GM20000 (cell line): Measurements from ENCODE around the gene A3GALT2.
"Not testable (repeated sequence)": the region's sequence is repeated elsewhere in the genome, so short reads cannot be mapped to it uniquely, and the experiment has no call there.

Experiments used
- DNase-seq: peaks from one replicate; pipeline ENCODE4 v3.0.0; 2012; ENCODE audit warnings: low spot score
- TF ChIP-seq, protein P1 (sequence below): IDR thresholded peaks from 2 replicates; pipeline ENCODE4 v1.5.1; 2012; ENCODE audit warnings: mild to moderate bottlenecking, control low read depth; ENCODE audit errors: extremely low read depth, missing control alignments

Gene A3GALT2

DNA sequence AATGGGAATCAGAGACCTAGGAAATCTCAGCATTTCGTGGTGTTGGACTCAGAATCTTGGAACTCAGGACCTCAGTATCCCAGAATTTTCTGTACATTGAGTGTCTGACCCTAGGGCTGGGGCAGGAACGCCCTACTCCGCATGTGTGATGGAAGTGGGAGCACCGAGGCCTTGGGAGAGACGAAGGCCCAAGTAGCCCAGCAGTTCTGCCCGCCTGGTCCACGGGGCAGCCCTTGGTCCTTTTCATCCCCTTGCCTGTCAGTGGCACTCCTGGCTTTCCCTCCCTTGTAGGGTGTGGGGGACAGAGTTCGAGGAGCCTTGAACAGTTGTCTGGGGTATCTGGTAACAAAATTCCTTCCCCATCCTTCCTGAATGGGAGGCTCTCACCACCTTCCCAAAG, 10.2 kb downstream of the A3GALT2 start:
- TF ChIP-seq, protein P1, sequence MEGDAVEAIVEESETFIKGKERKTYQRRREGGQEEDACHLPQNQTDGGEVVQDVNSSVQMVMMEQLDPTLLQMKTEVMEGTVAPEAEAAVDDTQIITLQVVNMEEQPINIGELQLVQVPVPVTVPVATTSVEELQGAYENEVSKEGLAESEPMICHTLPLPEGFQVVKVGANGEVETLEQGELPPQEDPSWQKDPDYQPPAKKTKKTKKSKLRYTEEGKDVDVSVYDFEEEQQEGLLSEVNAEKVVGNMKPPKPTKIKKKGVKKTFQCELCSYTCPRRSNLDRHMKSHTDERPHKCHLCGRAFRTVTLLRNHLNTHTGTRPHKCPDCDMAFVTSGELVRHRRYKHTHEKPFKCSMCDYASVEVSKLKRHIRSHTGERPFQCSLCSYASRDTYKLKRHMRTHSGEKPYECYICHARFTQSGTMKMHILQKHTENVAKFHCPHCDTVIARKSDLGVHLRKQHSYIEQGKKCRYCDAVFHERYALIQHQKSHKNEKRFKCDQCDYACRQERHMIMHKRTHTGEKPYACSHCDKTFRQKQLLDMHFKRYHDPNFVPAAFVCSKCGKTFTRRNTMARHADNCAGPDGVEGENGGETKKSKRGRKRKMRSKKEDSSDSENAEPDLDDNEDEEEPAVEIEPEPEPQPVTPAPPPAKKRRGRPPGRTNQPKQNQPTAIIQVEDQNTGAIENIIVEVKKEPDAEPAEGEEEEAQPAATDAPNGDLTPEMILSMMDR: no peak

DNA sequence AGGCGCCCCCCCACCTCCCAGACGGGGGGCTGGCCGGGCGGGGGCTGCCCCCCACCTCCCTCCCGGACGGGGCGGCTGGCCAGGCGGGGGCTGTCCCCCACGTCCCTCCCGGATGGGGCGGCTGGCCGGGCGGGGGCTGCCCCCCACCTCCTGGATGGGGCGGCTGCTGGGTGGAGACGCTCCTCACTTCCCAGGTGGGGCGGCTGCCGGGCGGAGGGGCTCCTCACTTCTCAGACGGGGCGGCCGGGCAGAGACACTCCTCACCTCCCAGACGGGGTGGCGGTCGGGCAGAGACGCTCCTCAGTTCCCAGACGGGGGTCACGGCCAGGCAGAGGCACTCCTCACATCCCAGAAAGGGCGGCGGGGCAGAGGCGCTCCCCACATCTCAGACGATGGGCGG, 11.5 kb downstream of the A3GALT2 start:
- DNase-seq: not testable (repeated sequence)

More for the DNA sequence above, 10.2 kb downstream of the A3GALT2 start:
- DNase-seq: no peak

DNA sequence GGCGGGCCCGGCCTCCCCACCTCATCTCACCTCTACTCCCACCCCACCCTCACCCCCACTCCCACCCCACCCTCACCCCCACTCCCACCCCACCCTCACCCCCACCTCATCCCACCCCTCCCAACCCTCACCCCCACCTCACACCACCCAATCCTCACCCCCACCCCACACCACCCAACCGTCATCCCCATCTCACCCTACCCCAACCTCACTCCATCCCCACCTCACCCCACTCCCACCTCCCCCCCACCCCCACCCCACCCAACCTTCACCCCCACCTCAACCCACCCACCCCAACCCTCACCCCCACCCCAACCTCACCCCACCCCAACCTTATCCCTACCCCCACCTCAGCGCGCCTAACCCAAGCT, 13.4 kb downstream of the A3GALT2 start:
- TF ChIP-seq, protein P1: no peak
- no peak for DNase-seq

DNA sequence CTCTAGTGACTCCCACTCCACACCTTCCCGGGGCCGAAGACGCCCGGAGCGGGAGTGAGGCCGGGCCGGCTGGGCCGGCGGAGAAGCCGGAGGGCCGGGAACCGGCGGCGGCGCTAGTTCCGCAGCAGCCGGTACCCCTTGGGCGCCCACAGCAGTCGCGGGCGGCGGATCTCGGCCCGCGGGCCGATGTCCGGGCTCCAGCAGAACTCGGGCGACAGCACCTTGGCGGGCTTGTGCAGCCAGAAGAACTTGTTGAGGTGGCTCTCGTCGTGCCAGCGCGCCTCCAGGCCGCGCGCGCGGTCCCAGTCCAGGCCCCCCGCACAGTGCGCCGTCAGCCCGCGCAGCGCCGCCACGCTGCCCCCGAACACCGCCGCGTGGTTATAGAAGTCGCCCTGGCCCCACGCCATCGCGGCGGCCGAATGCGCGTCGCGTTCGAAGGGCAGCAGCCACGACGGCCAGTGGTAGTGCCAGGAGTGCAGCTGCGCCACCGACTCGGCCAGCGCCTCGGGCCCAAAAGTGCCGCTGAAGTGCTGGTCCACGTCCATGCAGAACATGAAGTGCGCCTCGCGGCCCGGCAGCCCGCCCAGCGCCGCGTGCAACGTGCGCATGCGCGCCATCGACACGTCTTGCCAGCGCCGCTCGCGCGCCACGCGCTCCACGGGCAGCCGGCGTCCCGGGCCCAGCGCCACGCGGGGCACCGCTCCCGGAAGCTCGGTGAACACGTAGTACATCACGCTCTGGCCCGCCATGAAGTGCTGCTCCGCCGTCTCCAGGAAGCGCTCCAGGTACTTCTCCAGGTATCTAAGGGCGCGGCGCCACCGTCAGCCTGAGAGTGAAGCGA, 14.0 kb downstream of the A3GALT2 start:
- no peak for DNase-seq
- TF ChIP-seq, protein P1: no peak

DNA sequence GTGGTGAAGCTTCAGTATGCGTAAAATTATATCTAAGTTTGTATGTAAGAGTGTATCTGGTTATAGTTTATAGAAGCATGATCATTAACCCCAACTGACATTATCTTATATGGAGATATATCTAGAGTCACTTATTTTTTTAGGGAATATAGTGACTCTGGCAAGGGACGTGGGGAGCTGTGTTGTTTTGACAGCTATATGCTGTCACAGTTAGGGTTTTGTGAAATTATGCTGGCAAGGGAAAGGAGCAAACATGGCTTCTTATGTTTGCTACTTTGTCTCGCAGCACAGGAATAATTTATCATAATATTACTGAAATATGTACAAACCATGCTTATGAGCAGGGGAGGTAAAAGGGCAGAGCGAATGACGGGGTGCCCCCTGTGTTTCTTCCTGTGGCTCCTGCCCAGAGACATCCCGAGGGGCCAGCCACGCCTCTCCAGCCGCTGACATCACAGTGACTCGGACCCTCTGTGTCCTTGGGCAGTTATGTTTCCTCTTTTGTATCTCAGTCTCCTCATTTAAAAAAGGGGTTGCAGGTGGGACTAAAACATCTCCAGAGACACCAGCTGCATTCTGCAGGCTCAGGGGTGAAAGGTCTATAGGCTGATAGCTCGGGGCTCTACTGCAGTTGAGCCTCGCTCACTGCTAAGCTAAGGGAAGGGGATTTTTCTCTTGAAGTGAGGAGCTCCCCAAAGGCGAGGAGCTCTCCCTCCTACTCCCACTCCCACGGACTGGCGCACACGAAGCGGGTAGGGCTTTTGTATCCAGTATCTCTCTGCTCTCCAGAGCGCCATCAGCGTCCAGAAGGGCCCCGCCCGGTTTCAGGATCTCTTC, 14.9 kb downstream of the A3GALT2 start:
- TF ChIP-seq, protein P1: no peak
- no peak for DNase-seq

DNA sequence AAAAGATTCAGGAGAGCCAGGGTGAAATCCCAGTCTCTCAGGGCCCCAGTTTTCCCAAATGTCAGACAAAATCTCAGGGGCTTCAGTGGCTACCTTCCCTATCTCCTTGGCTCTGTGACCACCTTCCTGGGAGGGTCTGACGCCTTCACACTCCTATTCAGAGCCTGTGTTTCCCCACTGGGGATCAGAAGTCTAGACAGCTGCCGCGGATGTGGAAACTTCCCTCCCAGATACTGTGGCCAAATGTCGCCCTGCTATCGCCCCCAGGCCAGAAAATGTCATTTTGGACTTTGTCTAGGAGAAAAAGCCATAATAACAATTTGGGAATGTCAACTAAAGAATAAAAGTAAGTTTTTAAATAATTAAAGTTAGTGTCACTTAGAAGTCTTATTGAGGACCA, 15.9 kb downstream of the A3GALT2 start:
- TF ChIP-seq, protein P1: no peak
- no peak for DNase-seq

DNA sequence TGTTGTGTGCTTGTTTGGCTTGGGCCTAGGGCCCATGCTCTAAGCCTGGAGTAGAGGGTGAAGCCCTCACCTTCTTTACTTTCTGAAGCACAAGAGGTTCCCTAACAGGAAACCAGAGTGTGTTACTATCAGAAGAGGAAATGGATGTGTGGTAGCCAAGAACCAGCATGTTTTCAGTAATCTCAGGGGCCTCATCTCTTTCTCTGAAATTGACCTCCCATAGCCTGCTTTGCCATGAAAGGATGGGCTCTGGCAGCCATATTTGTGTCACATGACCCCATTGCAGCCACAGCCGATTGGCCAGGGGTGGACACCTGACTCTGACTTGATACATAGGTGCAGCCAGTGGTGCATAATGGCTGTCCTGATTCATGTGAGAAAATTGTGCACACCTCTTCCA, 18.6 kb downstream of the A3GALT2 start:
- DNase-seq: no peak
- TF ChIP-seq, protein P1: no peak
